Measurements from ENCODE around the gene CDC5L.

DNA sequence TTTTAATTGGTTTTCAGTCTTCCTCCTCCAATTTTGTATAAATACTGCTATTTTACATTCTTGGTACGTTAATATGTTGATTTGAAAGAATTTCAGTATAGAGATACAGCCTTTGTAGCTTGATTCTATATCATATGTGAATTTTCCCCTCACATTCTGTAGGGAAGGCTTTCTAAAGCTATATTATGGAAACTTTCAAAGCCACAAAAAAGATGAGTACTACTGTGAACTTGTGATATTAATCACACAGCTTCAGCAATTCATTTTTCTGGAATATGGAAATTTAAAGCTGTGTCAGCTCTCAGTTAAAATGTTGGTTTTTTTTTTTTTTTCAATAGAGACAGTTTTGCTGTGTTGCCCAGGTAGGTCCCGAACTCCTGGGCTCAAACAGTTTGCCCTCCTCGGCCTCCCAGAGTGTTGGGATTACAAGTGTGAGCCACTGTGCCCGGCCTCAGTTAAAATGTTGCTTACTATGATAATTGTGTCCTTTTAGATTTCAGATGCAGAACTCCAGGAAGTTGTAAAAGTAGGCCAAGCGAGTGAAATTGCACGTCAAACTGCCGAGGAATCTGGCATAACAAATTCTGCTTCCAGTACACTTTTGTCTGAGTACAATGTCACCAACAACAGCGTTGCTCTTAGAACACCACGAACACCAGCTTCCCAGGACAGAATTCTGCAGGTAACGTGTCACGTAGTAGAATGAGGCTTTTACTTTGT, 20.6 kb downstream of the CDC5L start:
- TF ChIP-seq, protein P1, sequence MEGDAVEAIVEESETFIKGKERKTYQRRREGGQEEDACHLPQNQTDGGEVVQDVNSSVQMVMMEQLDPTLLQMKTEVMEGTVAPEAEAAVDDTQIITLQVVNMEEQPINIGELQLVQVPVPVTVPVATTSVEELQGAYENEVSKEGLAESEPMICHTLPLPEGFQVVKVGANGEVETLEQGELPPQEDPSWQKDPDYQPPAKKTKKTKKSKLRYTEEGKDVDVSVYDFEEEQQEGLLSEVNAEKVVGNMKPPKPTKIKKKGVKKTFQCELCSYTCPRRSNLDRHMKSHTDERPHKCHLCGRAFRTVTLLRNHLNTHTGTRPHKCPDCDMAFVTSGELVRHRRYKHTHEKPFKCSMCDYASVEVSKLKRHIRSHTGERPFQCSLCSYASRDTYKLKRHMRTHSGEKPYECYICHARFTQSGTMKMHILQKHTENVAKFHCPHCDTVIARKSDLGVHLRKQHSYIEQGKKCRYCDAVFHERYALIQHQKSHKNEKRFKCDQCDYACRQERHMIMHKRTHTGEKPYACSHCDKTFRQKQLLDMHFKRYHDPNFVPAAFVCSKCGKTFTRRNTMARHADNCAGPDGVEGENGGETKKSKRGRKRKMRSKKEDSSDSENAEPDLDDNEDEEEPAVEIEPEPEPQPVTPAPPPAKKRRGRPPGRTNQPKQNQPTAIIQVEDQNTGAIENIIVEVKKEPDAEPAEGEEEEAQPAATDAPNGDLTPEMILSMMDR (optimal IDR thresholded peaks at IDR 0.05 in 1 of 3, IDR thresholded peaks at IDR 0.05 in 1 of 3, conservative IDR thresholded peaks at IDR 0.05 in 1 of 3; ENCODE audit: extremely low read depth in 1 of 3, insufficient read depth in 2 of 3, low read length in 3 of 3): no peak
- no peak for TF ChIP-seq EZH2 (IDR thresholded peaks at IDR 0.05; ENCODE audit: low read length)
